Brain pericyte (primary cell): ENCODE results near the gene CEP57L1.
"Not testable (repeated sequence)": the region's sequence is repeated elsewhere in the genome, so short reads cannot be mapped to it uniquely, and the experiment has no call there.

Experiments
- DNase-seq: peaks from one replicate; pipeline ENCODE4 v3.0.0-alpha.2; 2012; ENCODE audit warnings: low read depth, low spot score

The CEP57L1 gene

DNA sequence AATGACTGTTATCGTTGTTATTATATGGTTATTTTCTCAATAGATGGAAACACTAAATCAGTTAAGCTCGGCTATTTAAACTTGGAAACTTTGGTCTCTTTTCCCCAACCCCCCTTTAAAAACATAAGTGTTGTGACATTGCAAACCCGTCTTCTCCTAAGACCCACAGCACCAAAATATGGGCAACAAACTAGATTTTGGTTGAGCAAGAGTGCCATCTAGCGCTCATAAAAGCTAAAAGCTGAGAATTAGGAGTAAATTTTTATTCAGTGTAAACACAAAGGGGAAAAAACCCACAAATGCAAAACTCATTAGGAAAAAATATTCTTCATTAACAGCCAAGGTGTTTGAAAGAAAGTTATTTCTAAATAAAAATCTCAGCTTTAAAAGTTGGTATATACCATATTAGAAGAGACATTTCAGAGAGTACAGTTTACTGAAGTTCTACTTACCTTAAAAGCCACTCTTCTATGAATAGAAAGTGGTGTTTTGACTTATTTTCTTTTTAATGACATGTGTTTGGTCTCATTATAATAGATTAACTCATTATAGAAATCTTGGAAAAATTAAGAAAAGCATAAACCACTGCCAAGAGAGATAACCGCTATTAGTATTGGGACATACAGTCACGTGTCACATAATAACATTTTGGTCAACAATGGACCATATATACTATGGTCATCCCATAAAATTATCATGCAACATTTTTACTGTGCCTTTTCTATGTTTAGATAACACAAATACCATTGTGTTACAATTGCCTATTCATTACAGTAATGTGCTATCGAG, 21.8 kb upstream of the CEP57L1 start:
- DNase-seq: peak; percentile 30

DNA sequence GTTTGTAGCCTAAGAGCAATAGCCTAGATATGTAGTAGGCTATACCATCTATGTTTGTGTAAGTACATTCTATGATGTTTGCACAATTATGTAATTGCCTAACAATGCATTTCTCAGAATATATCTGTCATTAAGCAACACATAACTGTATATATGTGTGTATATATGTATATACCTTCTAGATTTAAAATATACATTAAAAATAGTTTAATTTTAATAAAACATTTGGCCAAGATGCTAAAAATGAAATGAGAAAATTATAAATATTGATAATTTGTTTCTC, 21.2 kb upstream of the CEP57L1 start:
- no peak for DNase-seq

DNA sequence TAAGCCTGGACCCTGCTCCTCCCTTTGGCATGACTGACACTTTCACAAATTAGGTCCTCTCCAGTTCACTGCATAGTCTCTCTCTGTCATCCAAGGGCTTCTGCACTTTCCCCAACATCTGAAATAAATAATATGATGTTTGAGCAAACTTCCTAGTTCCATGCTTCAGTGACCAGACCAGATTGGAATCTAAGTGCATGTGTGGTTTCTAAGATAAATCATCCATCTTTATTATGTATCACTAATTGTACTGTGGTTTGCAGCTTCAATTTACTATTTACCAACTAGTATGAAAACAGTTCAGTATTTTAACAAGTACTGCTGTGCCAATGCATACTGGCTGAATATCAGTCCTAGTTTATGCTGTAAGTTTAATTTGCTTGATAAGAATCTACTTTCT, 19.4 kb upstream of the CEP57L1 start:
- DNase-seq: no peak

DNA sequence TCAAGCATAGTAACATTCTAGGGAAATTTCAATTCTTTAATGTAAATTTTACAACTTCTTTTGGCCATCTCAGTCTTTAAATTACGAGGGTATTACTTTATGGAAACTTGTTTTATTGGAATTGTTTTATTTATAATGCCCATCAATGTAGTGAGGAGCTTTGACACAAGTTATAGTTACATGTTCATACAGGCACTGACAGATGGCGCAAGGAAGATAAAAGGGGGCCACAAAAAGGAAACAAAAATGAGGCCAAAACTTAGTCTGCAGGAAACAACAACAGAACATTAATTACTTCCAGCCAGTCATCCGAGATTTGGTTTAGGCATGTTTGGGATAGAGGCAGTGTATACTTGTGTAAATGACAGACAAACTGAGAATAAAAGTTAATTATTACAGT, 18.9 kb upstream of the CEP57L1 start:
- DNase-seq: no peak

DNA sequence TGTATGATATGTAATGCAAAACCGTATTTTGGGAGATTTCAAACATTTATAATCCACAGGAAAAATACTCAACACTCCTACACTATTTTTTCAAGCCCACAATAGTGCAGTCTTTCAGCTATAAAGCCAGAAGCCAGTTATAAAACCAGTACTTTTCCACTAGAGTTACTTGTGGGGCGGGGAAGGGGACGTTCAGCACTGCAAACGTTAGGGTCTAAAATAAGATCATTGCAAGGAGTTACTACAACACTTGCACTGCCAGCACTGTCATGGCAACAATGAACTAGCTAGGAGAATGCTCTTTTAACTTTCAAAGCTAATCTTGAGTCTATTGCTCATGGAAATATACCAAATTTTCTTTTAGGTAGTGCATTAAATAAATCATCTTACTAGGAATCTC, 15.3 kb upstream of the CEP57L1 start:
- DNase-seq: no peak

DNA sequence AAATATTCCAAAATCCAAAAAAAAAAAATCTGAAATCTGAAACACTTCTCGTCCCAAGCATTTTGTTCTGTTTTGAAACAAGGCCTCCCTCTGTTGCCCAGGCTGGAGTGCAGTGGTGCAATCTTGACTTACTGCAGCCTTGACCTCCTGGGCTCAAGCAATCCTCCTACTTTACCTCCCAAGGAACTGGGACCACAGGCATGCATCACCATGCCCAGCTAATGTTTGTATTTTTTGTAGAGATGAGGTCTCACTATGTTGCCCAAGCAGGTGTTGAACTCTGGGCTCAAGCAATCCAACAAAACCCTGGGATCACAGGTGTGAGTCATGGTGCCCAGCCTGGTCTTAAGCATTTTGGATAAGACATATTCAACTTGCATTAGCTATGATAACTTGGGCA, 14.3 kb upstream of the CEP57L1 start:
- no peak for DNase-seq

DNA sequence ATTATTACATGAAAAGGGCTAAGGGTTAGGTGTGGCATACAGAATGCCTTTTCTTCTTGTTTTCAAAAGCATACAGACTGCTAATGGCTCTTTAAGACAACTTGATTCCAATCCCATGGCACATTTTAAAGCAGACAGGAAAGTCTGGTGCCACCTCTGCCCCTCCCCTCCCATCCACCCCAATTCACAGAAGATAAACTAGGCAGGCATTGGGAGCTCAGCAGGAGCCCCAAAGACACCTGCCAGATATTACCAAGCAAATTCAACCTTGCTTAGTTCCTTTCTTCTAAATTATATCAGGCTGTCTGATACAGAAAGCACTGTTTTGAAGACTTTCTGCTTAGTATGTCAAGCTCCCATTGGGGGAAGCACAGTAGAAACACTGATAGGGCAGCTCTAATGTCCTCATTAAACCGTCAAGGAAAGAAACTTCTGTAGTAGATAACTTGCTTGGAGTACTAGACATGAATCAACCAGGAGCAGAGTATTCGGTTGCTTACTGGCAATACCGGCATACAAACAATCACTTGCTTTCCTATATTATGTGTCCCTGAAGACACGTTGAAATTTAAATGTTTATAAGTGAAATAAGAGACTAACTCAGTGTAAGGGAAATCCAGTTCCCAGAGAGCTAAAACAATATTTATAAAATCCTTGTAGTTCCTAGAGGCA, 13.7 kb upstream of the CEP57L1 start:
- DNase-seq: no peak

DNA sequence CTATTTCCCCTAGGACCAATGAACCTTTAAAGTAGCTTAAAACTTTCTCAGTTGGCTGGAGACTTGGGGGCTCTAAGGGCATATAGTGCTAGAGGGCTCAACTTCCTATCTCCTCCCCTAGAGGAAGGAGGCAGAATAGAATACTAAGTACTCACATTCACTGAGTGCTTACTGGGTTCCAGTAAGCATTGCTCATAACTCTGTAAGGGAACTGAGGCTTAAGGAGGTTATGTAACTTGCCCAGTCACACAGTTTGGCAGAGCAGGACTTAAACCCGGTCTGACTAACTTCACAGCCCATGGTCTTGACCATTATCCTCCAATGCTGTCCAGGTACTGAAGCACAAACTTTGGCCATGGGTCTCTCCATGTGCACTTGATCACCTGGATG, 13.1 kb upstream of the CEP57L1 start:
- no peak for DNase-seq

DNA sequence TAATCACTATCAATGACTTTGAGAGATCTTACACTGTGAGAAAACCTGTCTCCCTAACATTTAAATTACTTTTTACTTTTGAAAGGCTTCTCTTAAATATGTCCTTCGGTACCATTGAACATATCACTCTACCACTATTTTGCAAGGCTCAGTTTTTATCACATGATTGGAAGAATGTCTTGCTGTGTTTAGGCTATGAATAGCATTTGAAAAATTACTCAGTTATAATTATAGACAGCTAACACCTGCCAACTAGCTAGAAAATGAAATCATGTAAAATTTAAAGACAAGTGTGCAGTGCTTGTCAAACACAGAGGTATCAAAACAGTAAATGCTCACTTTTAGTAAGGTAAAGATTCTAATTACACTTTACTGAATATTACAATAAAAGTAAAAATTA, 11.7 kb upstream of the CEP57L1 start:
- DNase-seq: no peak

DNA sequence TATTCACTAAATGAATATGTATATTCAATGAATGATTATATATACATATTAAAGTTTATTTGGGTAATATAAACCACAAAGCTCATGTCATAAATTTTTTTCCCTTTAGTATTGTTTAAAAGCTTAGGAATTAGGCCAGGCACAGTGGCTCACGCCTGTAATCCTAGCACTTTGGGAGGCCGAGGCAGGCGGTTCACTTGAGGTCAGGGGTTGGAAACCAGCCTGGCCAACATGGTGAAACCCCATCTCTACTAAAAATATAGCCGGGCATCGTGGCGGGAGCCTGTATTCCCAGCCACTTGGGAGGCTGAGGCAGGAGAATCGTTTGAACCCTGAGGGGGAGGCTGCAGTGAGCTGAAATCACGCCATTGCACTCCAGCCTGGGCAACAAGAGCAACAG, 11.2 kb upstream of the CEP57L1 start:
- DNase-seq: not testable (repeated sequence)

DNA sequence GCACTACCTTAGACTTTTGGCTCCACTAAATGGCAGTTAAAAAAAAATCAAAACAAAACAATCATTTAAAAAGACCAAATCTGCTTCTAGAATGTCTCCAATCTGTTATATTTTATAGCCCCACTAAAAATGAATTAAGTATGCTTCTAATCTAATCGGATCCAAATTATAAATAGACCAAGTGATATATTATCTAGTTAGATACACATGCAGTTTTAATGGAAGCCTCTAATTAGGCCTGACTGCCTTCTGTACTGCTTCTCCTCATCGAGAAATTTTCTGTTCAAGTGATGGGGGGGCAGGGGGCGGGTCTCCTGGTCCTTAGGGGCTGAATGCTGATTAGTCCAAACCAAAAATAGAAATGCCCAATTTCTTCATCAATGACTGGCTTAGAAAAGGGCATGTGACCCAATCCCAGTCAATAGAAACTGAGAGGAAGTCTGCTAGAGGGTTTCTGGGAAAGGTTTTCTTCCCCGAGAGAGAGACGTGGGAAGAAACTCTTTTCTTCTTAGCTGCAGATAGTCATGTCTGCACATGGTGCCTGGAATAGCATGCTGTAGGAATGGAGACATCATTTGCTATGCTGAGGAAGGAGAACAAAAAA, 7.5 kb upstream of the CEP57L1 start:
- no peak for DNase-seq

DNA sequence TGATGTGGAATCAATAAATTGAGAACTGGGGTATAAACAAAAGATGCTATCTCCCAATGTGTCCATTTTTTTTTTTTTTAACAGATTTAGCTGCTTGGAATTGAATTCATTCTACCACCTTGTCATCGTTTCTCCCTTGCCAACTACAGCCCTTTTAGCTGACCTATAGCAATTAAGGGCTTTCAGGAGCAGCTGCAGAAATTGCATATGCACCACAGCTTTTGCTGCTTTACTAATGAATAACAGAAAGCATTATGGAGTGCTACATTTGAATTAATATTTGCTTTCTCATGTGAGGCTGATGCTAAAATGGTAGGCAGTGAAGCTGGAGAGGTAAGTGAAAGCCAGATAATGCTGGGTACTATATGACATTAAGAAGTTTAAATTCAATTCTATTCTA, 6.3 kb upstream of the CEP57L1 start:
- DNase-seq: no peak

DNA sequence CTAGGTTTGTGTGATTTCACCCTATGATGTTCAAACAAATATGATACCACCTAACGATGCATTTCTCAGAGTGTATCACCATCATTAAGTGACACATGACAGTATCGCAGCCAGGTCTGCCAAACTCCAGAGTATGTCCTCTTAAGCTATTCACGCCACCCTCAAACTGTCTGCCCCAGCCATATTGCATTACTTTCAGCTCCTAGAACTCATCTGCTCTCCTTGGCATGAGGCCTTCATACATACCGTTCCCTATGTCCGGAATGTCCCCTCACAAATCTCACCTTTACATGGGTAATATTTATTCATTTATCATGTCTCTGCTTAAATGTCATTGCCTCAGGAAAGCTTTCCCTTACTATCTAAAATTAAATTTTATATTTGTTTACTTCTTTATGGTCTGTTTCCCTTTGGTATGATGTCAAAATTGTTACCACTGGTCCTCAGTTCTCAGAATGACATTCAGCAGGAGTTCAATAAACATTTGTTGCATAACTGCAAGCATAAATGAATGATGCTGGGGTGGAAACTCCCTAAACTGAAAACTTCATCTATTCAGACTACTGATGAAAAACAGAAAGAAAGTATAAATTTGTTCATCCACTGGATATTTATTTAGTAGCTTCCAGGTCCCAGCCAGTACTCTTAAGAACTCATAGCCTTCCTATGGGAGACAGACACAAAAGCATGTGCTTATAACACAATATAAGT, 3.8 kb upstream of the CEP57L1 start:
- DNase-seq: no peak

DNA sequence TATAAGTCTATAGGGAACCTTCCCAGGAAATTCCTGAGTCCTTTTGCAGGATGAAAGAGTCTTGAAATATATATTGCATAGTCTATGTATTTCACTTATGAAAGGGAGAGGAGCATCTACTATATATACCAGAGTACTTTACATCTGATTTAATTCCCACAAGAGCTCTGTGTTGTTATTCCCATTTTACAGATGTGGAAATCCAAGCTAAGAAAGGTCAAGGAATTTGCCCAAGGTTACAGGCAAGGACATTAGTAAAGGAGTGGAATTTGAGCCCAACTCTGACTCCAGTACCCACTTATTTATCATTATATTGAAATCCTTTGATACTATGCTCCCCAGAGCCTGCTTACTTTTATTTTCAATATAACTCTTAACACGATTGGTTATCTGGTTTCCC, 3.2 kb upstream of the CEP57L1 start:
- no peak for DNase-seq

DNA sequence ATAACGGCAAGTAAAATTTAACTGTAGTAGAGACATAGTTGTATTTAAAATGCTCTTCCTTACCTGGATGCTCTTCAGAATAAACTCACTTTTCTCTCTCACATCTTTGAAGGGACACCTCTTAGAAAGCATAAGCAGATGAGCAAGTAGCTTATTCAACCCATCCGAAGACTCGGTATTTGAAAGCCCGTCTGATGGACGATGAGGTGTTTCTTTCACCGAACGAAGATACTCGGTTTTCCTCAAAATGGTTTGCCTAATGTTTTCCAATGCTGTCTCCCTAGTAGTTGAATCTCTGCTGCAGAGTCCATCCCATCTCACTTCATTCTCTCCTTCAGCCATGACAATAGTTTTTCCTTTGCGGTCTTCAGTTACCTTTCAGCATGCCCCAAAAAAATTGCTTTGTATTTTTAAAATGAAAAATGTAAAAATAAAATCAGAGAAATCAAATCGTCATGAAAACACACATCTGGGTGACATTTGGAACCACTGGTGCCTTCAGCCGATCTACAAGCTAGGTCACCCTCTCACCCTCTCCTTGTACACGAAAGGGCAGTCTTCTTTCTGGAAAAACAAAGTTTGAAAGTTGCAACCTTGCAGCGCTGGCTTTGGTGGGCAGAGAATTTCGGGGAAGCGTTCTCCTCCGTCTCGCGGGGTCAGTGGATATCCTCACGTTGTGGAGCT, 1.4 kb upstream of the CEP57L1 start:
- DNase-seq: no peak

DNA sequence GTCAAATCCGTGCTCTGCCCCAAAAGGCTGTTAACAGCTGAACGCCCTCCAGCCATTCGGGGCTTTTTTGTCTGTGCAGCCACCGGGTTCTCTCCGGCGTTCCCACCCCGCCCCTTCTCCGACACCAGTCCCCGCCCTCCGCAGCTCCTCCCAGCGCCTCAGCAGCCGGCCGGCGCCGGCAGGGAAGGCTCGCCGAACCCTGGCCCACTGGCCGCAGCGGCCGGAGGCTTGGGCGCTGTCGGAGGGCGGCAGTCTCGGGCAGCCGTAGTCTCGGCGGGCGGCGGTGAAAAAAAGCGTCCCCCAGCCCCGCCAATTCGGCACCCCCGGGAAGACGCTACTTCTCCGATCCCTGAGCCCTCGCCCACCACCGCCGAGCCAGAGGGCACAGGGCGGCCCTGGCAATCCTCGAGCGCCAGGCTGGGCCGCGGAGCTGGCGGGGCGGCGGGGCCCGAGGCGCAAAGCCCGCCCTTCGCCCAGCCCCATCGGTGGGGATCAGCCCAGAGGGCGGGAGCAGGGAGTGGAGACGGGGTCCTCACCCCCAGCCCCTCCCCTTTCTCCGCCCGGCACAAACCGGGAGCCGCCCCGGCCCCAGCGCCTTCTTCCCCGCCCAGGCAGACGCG, 781 bp upstream of the CEP57L1 start, which contains the start of gene SESN1:
SESN1 (minus strand) TSS at position 431 of the 620 bp plus-strand sequence. CDS start 773 bp downstream, outside the sequence.
- DNase-seq: peak; percentile 65

DNA sequence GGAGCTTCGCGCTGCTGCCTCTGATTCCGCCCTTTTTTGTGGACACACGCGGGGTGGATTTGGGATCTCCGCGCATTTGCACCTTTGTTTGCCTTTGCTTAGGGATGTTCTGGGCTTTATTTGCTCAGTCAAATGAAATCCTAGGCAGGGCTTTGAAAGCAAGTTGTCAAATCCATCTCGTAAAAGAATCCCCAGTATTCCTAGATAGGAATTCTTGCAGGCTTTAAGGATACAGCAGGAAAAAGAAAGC, 453 bp downstream of the CEP57L1 start:
- DNase-seq: no peak

DNA sequence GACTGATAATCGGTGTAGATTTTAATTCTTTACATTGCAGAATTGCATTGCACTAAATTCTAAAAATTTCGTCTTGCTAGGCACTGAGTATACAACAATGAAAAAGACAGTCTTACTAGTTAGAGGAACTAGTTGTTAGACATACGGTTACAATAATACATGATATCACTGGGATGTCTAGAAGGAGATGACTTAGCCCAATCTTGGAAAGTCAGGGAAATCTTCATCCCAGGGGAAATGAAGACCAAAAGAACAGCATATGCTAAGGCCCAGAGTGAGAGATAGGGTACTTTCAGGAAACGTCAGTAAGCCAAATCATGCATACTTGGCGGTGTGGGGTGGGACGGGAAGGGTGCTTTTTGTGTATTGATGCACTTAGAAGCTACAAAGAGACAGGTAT, 901 bp downstream of the CEP57L1 start:
- no peak for DNase-seq

DNA sequence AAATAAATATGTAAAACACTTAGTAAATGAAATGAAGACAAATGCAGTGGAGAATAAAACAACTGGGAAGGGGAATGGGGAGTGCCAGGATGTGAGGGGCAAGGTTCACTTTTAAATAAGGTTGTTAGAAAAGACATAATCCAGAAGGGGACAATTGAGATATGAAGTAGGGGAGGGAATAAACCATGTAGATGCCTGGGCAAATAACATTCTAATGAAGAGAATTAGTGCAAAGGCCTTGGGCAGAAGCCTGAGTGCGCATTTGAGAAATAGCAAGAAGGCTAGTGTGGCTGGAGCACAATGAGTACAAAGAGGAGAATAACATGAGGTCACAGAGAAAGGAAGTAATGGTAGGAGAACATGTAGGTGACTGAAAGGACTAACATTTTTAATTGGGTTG, 2.4 kb downstream of the CEP57L1 start:
- no peak for DNase-seq

DNA sequence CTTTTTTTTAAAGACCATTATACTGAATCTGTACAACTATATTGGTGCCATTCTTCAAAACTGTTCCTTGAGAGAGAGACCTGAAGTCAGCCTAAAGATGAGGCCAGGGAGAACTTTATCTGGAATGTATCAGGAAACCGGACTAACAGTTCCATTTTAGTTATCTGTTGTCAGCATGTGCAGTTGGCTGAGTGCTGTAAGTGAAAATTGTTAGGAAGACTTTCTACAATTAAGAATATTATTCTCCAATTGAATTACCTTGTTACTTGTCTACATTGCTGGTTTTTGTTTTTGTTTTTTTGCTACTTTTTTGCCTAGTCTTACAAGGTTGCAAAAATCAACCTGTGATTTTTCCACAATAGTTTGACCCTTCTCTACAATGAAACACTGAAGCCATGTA, 7.5 kb downstream of the CEP57L1 start:
- DNase-seq: no peak

DNA sequence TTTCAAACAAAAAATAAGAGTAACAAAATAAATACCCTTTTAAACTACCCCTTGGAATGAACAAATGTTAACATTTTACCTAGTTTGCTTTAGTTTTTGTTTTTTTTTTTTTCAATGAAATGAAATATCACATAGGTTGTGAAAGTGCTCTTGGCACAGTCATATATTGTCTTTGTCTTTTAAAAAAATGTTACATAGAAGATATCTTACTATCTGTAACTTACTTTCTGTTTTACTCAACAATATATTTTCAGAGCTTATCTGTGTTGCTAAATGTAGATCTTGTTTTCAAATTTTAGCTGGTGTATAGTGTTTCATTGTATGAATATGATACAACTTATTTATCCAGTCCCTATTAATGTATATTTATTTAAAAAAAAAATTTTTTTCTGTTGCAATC, 8.6 kb downstream of the CEP57L1 start:
- DNase-seq: no peak

DNA sequence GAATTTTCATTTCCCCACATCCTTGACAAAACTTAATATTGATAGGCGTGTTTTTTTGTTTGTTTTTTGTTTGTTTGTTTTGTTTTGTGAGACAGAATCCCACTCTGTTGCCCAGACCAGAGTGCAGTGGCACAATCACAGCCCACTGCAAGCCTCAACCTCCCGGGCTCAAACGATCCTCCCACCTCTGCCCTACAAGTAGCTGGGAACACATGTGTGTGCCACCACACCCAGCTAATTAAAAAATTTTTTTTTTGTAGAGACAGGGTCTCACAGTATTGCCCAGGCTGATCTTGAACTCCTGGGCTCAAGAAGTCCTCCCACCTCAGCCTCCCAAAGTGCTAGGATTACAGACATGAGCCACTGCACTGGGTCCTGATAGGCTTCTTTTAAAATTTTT, 9.2 kb downstream of the CEP57L1 start:
- no peak for DNase-seq
